ENCODE results near the gene TTC7B.

DNA sequence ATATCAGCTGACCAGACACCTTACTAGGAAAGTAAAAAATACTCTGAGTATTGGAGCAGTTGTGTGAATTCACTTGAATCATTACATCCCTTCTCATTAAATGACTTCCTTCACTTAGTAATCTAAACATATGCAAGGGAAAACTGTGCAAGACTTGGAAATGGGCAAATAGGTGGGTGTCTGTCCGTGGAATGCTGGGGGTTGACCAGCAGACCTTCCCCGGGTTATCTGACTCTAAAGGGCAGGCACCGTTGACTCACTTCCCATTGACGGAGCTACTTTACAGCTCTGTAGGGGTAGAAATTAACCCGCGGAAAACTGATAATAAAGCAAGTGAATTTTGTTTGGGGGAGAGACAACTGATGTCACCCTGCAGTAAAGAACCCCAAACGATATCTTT is 199.3 kb downstream of the TTC7B start:
- TF ChIP-seq, protein P1, sequence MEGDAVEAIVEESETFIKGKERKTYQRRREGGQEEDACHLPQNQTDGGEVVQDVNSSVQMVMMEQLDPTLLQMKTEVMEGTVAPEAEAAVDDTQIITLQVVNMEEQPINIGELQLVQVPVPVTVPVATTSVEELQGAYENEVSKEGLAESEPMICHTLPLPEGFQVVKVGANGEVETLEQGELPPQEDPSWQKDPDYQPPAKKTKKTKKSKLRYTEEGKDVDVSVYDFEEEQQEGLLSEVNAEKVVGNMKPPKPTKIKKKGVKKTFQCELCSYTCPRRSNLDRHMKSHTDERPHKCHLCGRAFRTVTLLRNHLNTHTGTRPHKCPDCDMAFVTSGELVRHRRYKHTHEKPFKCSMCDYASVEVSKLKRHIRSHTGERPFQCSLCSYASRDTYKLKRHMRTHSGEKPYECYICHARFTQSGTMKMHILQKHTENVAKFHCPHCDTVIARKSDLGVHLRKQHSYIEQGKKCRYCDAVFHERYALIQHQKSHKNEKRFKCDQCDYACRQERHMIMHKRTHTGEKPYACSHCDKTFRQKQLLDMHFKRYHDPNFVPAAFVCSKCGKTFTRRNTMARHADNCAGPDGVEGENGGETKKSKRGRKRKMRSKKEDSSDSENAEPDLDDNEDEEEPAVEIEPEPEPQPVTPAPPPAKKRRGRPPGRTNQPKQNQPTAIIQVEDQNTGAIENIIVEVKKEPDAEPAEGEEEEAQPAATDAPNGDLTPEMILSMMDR (conservative IDR thresholded peaks at IDR 0.05 in 1 of 2, IDR thresholded peaks at IDR 0.05 in 1 of 2; ENCODE audit: low read depth in 1 of 2, low read length in 2 of 2) = no peak
- TF ChIP-seq EZH2 (IDR thresholded peaks at IDR 0.05; ENCODE audit: low read length, missing control alignments) = no peak

All from fibroblast of lung (primary cell).